Sigmoid colon (tissue), 3 donors: ENCODE results near the gene TFB2M.

Source experiments
- POLR2A ChIP-seq, 2 donors: fragments of 450-650 bp; IDR thresholded peaks; one replicate each; pipeline ENCODE4 v1.6.1; 2016; ENCODE audit warnings: antibody characterized with exemption in 2 of 2, mild to moderate bottlenecking in 2 of 2, moderate library complexity in 2 of 2
- TF ChIP-seq, protein P1 (sequence below), 4 experiments: fragments of 450-650 bp in 3 of 4; fragments of 200-600 bp in 1 of 4; IDR thresholded peaks; one replicate each; pipeline ENCODE4 v1.5.1; 2016 to 2019; ENCODE audit warnings: antibody characterized with exemption in 4 of 4, mild to moderate bottlenecking in 3 of 4, moderate library complexity in 2 of 4

DNA sequence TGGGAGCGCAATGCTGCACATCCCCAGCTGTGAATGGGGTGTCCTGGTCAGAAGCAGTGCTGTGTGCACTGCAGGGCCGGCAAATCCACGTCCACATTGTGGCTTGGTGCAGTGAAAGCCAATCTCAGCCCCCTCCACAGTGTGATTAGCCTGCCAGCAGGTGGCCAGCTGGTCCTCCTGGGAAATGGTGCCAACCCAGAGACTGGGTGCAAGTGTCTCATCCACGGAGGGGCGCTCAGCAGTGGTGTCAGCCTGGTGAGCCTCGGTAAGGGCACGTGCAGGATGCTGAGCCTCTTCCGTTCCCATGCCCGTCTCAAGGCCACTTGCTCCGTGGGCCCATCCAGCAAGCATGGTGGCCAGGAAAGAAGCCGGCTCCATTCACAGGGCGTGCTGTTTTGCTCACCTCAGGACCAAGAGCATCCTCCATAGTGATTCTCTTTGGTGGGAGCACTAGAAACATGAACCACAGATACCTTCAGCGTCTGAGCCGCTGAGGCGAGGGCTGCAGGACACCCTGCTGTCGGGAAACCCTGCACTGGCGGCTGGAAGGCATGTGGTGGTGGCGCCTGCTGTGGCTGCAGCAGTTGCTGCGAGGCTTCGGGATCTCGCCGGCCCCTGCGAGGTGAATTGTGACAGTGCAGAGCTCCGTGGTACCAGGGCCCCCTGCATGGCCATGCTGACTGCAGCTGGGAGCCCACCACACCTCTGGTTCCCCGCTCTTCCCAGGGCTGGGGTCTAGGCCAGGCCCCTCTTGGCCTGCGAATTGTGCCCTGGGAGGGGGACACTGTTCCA, 57.0 kb downstream of the TFB2M start:
- TF ChIP-seq POLR2A (IDR thresholded peaks at IDR 0.05): no peak
- TF ChIP-seq, protein P1, sequence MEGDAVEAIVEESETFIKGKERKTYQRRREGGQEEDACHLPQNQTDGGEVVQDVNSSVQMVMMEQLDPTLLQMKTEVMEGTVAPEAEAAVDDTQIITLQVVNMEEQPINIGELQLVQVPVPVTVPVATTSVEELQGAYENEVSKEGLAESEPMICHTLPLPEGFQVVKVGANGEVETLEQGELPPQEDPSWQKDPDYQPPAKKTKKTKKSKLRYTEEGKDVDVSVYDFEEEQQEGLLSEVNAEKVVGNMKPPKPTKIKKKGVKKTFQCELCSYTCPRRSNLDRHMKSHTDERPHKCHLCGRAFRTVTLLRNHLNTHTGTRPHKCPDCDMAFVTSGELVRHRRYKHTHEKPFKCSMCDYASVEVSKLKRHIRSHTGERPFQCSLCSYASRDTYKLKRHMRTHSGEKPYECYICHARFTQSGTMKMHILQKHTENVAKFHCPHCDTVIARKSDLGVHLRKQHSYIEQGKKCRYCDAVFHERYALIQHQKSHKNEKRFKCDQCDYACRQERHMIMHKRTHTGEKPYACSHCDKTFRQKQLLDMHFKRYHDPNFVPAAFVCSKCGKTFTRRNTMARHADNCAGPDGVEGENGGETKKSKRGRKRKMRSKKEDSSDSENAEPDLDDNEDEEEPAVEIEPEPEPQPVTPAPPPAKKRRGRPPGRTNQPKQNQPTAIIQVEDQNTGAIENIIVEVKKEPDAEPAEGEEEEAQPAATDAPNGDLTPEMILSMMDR (IDR thresholded peaks at IDR 0.05): no peak
